Activated T-helper 1 cell treated with anti-CD3 and anti-CD28 coated beads, Interleukin-2, amount 50 U/mL, for 16 hours (primary cell): ENCODE measurements around the gene MALL.
"Not testable (repeated sequence)": the region's sequence is repeated elsewhere in the genome, so short reads cannot be mapped to it uniquely, and the experiment has no call there.

Experiments
- DNase-seq, 2 donors: peaks; one replicate each; pipeline ENCODE4 v3.0.0-alpha.2; 2020; ENCODE audit warnings: low read depth in 1 of 2, low spot score in 1 of 2

MALL gene

GRCh38 chr2:110121052-110121334 lies 5.4 kb upstream of the MALL start:
- DNase-seq = no peak

DNA sequence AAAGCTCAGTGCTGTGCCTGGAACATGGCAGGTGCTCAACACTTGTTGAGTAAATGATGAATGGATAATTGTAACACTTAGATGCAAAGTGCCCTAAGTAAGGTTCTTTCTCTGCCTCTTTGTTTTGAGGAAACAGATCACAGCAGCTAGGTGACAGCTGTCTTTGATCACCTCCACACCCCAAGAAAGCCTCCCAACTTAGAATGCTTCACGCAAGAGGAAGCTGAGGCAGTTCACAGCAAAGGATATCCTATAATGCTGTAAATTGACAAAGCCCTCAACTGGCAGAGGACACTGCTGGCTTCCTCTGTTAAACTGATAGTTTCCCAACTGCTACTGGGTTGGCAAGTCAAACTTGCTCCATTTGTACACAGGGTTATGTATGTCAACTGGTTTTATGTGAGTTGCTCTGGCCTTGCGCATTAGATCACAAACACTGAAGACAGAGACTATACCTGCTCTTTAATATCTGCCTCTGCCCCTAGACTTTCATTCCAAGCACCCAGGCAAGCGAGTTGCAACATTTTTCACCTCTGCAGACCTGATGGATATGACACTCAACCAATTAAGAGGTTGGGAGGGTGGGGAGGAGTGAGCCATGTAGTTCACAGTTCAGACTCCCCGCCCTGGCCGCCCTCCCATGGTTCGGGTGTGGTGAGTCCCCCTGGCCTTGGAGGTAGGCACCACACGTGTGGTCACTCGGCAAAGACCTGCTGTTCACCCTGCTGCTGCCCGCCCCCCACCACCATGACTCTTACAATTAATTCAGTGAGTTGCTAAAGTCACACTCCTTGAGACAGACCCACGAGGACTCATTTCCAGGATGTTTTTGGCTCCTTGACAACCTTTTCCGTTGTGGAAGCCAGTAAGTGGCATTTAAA lies 4.8 kb upstream of the MALL start:
- no peak for DNase-seq

- no peak for DNase-seq
These were observed 550 bp upstream of the MALL start for GRCh38 chr2:110116033-110116710.

DNA sequence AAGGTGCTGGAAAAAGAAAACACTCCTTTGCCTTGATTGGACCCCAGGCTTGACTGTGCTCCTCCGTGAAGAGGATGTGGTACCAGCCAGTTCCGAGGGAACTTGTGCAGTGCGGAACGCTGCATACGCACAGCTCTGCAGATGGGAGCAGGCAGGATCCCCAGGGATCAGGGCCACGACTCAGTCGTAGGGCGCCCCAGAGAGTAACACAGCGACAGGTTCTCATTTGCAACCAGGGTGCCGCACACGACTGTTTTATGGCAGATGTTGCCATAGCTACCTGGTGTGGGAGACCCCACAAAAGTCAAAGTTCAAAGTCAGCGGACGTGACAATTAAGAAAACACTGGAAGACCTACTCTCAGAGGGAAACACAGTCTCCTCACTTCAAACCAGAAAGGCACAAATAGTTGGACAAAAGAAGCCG lies 779 bp downstream of the MALL start:
- no peak for DNase-seq

GRCh38 chr2:110113961-110114591 lies 1.5 kb downstream of the MALL start:
- DNase-seq = no peak

DNA sequence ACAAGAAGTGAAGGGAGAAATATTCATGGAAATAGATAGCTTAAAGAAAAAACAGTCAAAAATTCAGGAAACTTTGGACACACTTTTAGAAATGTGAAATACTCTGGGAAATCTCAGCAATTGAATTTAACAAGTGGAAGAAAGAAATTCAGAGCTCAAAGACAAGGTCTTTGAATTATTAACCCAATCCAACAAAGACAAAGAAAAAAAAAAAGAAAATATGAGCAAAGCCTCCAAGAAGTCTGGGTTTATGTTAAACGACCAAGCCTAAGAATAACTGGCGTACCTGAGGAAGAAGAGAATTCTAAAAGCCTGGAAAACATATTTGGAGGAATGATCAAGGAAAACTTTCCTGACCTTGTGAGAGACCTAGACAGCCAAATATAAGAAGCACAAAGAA lies 7.3 kb downstream of the MALL start:
- not testable (repeated sequence) for DNase-seq

- no peak for DNase-seq
These were observed 8.2 kb downstream of the MALL start for GRCh38 chr2:110107092-110108079.

DNA sequence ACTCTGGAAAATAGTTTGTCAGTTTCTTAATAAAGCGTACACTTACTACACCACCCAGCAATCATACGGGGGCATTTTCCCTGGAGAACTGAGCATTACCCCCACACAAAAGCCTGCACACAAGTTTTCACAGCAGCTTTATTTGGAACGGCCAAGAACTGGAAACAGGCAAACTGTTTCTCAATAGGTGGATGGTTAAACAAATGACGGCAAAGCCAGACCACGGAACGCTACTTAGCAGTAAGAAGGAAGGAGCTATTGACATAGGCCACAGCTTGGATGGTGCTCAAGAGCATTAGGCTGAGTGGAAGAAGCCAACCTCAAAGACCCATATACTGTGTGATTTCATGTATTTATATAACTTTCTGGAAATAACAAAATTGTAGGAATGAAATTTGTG lies 9.0 kb downstream of the MALL start:
- no peak for DNase-seq

GRCh38 chr2:110105608-110106467 lies 9.8 kb downstream of the MALL start:
- DNase-seq = no peak

DNA sequence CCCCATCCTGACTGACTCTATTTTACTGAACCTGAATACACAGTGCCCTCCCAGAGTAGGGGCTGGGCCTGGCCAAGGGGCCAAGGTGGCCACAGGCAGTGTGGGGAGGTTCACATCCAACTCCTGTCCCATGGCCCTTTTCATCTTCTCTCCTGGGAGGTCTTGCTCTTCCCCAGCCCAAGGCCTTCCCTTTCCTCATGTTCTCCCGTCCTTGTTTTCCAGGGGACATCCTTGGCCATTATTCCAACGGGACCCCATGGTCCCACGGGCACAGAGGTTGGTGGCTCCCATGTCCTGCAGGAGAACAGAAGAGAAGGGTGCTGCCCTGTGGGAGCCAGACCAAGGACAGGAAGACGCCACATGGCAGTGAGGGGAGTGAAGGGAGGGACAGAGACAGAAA lies 10.4 kb downstream of the MALL start:
- DNase-seq = no peak

GRCh38 chr2:110104025-110104771 lies 11.4 kb downstream of the MALL start:
- no peak for DNase-seq

DNA sequence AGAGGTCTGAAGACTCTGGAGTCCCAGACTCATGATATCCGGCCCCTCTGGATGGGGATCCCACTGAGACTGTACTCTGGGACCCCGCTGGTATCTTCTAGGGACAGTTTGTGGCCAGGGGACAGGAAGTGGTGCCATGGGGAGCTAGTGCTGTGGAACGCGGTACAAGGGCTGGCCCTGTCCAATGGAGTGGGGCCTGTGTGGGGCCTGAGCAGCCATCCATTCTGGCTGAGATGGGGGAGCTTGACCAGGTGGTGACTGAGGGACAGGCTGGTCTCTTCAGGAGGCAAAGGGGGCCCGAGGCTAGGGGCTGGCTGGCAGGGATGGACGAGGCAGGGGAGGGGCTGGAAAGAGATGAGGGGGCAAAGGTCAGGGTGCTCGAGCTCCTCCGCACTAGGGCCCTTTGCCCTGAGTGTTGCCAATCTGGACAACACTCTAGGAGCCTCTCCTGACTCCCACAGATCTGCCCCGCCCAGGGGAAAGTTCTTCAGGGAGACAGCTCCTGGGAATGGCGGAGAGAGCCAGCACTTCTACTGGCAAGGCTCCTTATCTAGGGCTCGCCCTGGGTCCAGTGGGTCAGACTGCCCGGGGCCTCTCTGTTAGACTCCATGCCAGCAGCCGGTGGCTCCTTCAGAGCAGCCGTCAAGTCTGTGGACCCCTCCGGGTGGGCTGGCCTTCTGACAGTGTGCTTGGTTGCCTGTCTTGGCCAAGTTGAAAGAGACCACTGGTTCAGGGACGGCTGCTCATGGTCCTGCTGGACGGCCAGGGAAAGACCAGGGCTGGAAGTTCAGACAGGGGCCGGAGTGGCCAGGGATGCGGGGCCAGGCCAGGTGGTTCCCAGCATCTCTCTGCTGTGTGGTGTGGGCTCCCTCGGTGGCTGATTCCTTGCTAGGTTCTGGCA lies 12.3 kb downstream of the MALL start:
- DNase-seq = no peak

DNA sequence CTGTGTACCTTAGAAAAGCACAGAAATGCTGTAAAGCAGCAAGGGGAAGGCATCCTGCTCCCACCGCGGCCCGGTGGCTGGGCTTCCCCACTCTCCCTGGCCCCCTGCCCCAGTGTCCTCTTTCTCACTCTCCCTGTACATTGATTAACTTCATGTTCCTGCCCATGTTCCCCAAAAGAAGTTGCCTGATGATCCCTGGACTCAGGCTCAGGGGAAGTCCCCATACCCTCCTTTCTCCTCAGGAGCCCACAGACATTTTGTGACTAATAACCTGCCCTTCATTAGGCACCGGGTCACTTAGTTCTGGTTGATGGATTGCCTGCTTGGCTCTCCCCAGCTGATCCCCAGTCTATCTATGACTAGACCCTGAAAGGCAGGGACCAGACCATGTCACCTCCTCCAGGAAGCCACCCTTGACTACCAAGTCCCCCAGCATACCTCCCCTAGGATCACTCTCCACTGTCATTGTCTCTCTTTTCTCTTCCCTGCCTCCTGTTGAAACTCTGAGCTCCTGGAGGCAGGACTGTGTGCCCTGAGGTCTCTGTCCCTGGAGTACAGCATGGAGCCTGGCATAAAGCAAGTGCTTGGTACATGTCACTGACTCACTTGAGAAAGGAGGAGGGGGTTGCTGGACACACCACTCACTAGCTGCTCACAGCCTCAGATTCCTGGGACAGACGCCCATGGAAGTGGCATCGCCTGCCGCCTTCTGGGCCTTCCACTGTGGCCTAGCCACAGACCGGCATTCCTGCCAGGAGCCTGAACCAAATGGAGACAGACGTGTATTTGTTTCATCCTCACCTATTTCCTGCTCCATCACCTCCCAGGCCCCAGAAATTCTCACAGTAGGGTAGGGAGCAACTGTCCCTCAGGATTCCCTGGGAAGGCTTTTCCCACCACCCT lies 13.5 kb downstream of the MALL start:
- DNase-seq = no peak

- no peak for DNase-seq
These were observed 14.3 kb downstream of the MALL start for GRCh38 chr2:110101280-110101844.

DNA sequence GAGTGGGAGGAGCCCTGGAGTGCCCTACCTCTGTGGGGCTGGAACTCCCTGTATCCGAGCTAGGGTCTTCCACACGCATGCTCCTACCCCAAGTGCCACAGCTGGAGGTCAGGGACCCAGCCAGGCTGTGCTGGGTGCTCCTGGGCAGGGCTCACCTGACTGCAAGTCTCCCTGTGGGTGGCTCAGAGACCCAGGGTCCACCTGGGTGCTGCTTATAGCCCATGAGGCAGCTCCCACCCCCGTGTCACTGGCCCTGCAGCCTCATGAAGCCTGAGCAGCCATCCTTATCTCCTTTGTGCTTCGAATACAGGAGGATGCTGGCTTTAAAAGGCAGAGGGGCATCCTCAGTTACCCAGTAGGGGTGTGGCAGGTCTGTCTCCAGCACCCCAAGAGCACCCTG lies 14.7 kb downstream of the MALL start:
- not testable (repeated sequence) for DNase-seq

DNA sequence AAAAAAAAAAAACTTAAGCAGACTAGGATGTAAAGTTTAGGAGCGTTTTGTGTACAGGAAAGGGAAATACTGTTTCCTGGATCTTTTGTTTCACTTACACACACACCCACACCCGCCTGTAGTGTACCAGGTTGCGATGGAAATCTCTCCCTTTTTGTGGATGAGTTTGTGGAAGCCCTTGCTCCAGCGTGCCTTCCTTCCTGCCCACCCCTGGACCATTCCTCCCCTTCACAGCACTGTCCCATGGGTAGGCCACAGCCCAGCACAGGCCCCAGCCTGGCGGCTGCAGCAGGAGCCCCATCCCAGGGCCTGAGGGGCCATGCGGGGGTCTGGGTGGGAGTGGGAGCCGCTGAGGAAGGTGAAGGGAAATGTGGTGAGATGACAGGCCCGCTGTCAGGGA lies 15.1 kb downstream of the MALL start:
- DNase-seq = no peak
